Neural crest cell (in vitro differentiated cells): ENCODE measurements around the gene SCYGR8. TPM values are rescaled to one million over a fixed set of nuclear protein-coding genes. Genes with fewer than 3 reads are reported as not detected.
A peak's percentile ranks its signal among the peaks of the same experiment; 100 is the strongest.
"Not testable (repeated sequence)": the region's sequence is repeated elsewhere in the genome, so short reads cannot be mapped to it uniquely, and the experiment has no call there.

Experiments used
- DNase-seq: peaks from one replicate; pipeline ENCODE4 v3.0.0; 2021; ENCODE audit warnings: low read depth, mixed read lengths, low spot score
- H3K27ac Mint-ChIP-seq: one replicate; pipeline ENCODE4 v1.8.0; 2021; ENCODE audit warnings: mild to moderate bottlenecking, mixed read lengths; ENCODE audit not compliant: unreplicated experiment
- H3K27me3 Mint-ChIP-seq: 2 replicates; pipeline ENCODE4 v1.8.0; 2021; ENCODE audit warnings: low read depth, mild to moderate bottlenecking, mixed read lengths
- H3K36me3 Mint-ChIP-seq: 2 replicates; pipeline ENCODE4 v1.8.0; 2021; ENCODE audit warnings: low read depth, mild to moderate bottlenecking, mixed read lengths
- H3K4me1 Mint-ChIP-seq: 2 replicates; pipeline ENCODE4 v1.8.0; 2021; ENCODE audit warnings: mixed read lengths
- H3K4me3 Mint-ChIP-seq: one replicate; pipeline ENCODE4 v1.8.0; 2021; ENCODE audit warnings: mild to moderate bottlenecking, mixed read lengths
- H3K9me3 Mint-ChIP-seq: 2 replicates; pipeline ENCODE4 v1.8.0; 2021; ENCODE audit warnings: mixed read lengths
- CTCF ChIP-seq: fragments of 200-600 bp; sonication (generic); conservative IDR thresholded peaks from 2 replicates; pipeline ENCODE4 v1.5.0; 2021; ENCODE audit warnings: antibody characterized with exemption, mild to moderate bottlenecking
- total RNA-seq: library from RNA; stranded (reverse); gene quantifications from 2 replicates; pipeline ENCODE4 v1.2.1, GENCODE V29; 2021

Gene SCYGR8
- total RNA-seq, 1 donor from 2014 or later = not detected

DNA sequence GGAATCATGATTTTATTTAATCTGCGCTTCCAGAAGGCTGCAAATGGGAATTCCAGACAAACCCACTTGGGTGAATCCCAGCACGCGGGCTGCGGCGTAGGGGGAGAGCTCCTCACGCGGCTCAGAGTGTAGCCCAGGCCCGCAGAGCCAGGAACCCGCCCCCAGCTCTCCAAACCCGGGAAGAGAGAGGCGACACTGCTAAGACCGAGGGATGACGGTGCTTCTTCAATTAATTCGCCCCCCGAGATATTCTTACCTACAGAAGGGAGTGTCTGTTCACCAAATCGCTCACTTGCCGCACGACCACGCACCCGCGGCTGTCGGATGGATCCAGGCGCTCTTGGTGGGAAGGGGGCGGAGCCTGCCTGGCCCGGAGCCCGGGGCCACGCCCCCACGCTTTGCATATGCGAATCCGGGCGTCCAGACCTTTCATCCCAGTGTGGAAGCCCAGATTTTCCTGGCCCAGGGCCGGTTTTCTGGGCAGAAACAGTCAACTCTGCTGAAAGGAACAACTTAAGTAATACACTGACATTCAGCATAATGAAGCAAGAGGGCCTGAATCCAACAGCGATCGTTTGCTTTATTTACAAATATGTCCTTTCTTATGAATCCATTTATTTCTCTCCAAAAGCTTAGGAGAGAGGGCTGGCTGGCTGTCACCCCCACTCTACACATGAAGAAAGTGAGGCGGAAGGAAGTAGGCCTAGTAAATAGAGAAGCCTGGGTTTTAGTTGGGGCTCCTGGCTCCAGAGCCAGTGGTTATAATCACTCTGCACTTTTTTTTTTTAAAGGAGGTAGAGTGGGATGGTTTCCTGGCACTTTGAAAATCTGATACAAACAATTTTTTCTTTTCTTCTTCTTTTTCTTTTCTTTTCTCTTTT, 27.8 kb upstream of the SCYGR8 start, which contains the start of gene SLC19A3:
Gene SLC19A3, minus strand, starts transcription at position 342 of the 881 bp plus-strand sequence. CDS start 15,710 bp downstream, outside the sequence.
- no peak for TF ChIP-seq CTCF
- Mint-ChIP-seq H3K9me3 (no peaks in the 10 kb centered on the region), H3K4me1 (peaks cover 4% of the 10 kb centered on the region), H3K4me3 (peak within 1 kb of the TSS; percentile 86), H3K36me3 (no peaks in the 10 kb centered on the region), H3K27me3 (peaks cover 23% of the 10 kb centered on the region), H3K27ac (no peak within 1 kb of the TSS)
- DNase-seq = peak; percentile 70

DNA sequence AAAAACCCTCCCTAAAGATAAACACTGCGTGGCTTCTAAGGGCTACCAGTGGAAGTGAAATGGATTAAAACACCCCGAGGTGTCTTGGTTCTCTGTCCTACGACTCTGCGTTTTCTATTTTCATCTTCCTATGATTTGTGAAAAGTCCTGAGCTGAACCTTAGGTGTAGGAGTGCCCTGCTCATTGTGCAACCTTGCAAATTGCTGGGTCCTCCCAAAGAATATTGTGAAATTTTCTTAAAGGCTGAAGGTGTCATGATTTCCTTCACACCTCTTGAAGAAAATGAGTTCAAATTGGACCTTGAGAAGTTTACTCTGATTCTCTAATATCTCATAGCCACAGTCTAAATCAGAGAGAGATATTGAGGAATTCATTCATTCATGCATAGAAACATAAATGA, 26.1 kb upstream of the SCYGR8 start:
- peaks cover 23% of the 10 kb centered on the region for H3K27me3 Mint-ChIP-seq
- H3K27ac Mint-ChIP-seq = no peak overlapping the region
- no peak for DNase-seq
- H3K9me3 Mint-ChIP-seq = no peaks in the 10 kb centered on the region
- H3K36me3 Mint-ChIP-seq = no peaks in the 10 kb centered on the region
- TF ChIP-seq CTCF = no peak
- H3K4me3 Mint-ChIP-seq = no peak overlapping the region
- H3K4me1 Mint-ChIP-seq = peaks cover 4% of the 10 kb centered on the region

DNA sequence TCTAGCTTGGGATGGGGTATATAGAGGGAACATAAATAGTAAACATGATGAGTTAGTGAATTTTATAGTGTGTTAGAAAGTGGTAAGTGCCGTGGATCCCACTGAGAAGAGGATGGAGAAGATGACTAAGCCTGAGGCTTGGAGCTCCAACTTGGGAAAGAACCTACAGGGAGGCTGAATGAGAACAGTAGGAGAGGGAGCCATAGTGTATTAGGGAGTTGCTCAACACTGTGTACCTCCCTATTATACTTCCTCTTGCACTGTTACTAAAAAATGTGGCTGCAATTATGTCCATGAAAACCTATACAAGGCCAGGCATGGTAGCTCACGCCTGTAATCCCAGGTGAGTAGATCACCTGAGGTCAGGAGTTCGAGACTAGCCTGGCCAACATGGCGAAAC, 25.0 kb upstream of the SCYGR8 start:
- no peak for TF ChIP-seq CTCF
- no peak for DNase-seq
- H3K4me1 Mint-ChIP-seq = peaks cover 4% of the 10 kb centered on the region
- no peak overlapping the region for H3K4me3 Mint-ChIP-seq
- H3K27me3 Mint-ChIP-seq = peaks cover 22% of the 10 kb centered on the region
- H3K27ac Mint-ChIP-seq = no peak overlapping the region
- H3K9me3 Mint-ChIP-seq = no peaks in the 10 kb centered on the region
- no peaks in the 10 kb centered on the region for H3K36me3 Mint-ChIP-seq

DNA sequence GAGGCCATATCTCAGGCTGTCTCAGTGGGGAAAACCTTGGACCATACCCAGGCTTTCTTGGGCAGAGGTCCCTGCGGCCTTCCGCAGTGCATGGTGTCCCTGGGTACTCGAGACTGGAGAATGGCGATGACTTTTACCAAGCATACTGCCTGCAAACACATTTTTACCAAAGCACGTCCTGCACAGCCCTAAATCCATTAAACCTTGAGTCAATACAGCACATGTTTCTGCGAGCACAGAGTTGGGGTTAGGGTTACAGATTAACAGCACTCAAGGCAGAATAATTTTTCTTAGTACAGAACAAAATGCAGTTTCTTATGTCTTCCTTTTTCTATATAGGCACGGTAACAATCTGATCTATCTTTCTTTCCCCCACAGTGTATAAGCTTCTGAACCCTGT, 22.9 kb upstream of the SCYGR8 start:
- not testable (repeated sequence) for DNase-seq, H3K27me3 Mint-ChIP-seq, H3K36me3 Mint-ChIP-seq, H3K27ac Mint-ChIP-seq, H3K4me1 Mint-ChIP-seq, H3K4me3 Mint-ChIP-seq, H3K9me3 Mint-ChIP-seq

DNA sequence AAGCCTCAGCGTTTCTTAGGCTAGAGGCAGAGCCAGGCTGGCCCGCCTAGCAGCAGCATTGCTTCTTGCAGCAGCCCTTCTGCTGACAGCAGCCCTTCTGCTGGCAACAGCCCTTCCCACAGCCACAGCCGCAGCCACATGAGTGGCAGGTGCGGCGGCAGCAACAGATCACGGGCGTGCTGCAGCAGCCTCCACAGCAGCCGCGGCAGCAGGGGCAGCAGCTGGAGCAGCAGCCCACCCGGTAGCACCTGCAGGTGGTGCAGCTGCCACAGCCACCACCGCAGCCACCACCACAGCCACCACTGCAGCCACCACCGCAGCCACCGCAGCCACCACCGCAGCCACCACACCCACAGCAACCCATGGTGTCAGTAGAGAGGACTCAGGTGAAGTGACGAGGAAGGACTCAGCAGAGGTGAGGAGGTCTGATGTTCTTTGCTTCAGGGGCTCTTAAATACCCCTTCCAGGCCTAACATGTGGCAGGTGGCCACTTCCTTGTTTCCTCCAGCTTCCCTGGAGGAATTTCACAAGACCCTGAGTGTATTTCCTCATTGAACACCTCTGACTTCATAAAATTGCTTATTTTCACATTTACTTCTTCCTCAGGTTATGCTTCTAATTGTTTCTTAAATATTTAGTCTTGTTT, 21.2 kb upstream of the SCYGR8 start, which contains the start of gene SCYGR6:
Gene SCYGR6, minus strand, starts transcription at position 364 of the 646 bp plus-strand sequence. Its CDS starts 0 bp downstream, at position 364.
- DNase-seq = no peak
- Mint-ChIP-seq H3K27me3 (peaks cover 7% of the 10 kb centered on the region), H3K9me3 (no peaks in the 10 kb centered on the region), H3K27ac (no peak within 1 kb of the TSS), H3K4me3 (no peak within 1 kb of the TSS), H3K36me3 (no peaks in the 10 kb centered on the region), H3K4me1 (no peaks in the 10 kb centered on the region)
- no peak for TF ChIP-seq CTCF

- no peak within 1 kb of the TSS for H3K27ac Mint-ChIP-seq
- H3K9me3 Mint-ChIP-seq = no peaks in the 10 kb centered on the region
- TF ChIP-seq CTCF = no peak
- no peaks in the 10 kb centered on the region for H3K36me3 Mint-ChIP-seq
- DNase-seq = no peak
- no peak within 1 kb of the TSS for H3K4me3 Mint-ChIP-seq
- H3K27me3 Mint-ChIP-seq = peaks cover 12% of the 10 kb centered on the region
- no peaks in the 10 kb centered on the region for H3K4me1 Mint-ChIP-seq
These were observed 17.7 kb upstream of the SCYGR8 start, which contains the start of gene SCYGR7 for GRCh38 chr2:227728035-227728434. TSS of gene SCYGR7 (plus strand) at chr2:227728335. CDS start at chr2:227728335, 0 bp downstream.
